Activated B cell treated with CpG ODN at 0.5 μM for 24 hours (primary cell): ENCODE data around the gene CHIT1. TPM values are rescaled to one million over a fixed set of nuclear protein-coding genes. Genes with fewer than 3 reads are reported as not detected.

Experiments used
- ATAC-seq: fragments of 200-7000 bp; cut with Tn5 transposase; one replicate; pipeline ENCODE4 v1.10.0; 2021; ENCODE audit warnings: low read depth, mild to moderate bottlenecking, moderate library complexity
- CTCF ChIA-PET: fragments of 350-600 bp; sonication (Branson Sonifier 250); formaldehyde crosslinking; loops from one replicate; lab custom pipeline; 2021; ENCODE audit warnings: antibody characterized with exemption; lab: Charles Lee
- POLR2A ChIA-PET: fragments of 350-600 bp; sonication (Branson Sonifier 250); formaldehyde crosslinking; loops from one replicate; lab custom pipeline; 2021; ENCODE audit warnings: antibody characterized with exemption; lab: Charles Lee
- DNase-seq: peaks from one replicate; pipeline ENCODE4 v3.0.0; 2022
- H3K27ac Mint-ChIP-seq: one replicate; pipeline ENCODE4 v1.8.0; 2020; ENCODE audit warnings: mixed read lengths
- H3K27me3 Mint-ChIP-seq: one replicate; pipeline ENCODE4 v1.8.0; 2021; ENCODE audit warnings: mixed read lengths
- H3K36me3 Mint-ChIP-seq: one replicate; pipeline ENCODE4 v1.8.0; 2021; ENCODE audit warnings: low read depth, mixed read lengths
- H3K4me1 Mint-ChIP-seq: one replicate; pipeline ENCODE4 v1.8.0; 2021; ENCODE audit warnings: mixed read lengths
- H3K4me3 Mint-ChIP-seq: one replicate; pipeline ENCODE4 v1.8.0; 2020; ENCODE audit warnings: mild to moderate bottlenecking, mixed read lengths
- H3K9me3 Mint-ChIP-seq: one replicate; pipeline ENCODE4 v1.8.0; 2020; ENCODE audit warnings: mixed read lengths
- CTCF ChIP-seq: fragments of 200-600 bp; IDR thresholded peaks from one replicate; pipeline ENCODE4 v1.8.0; 2022; ENCODE audit warnings: antibody characterized with exemption, mild to moderate bottlenecking
- intact Hi-C: fragments of 100-400 bp; cut with micrococcal nuclease; formaldehyde crosslinking; loops from one replicate; pipeline ENCODE4 v1.15.1; 2024
- total RNA-seq: library from RNA; stranded (reverse); gene quantifications from 2 replicates; pipeline ENCODE4 v1.2.3, GENCODE V29; 2022

The CHIT1 gene
- total RNA-seq, 1 donor from 2014 or later, result 6.6 TPM

GRCh38 chr1:203276408-203276807, 46.9 kb upstream of the CHIT1 start:
- H3K36me3 Mint-ChIP-seq, result no peaks in the 10 kb centered on the region
- peaks cover 81% of the 10 kb centered on the region for H3K4me1 Mint-ChIP-seq
- no peak overlapping the region for H3K4me3 Mint-ChIP-seq
- ATAC-seq (no peak), DNase-seq (no peak)
- no peak for TF ChIP-seq CTCF
- H3K9me3 Mint-ChIP-seq, result no peaks in the 10 kb centered on the region
- no peak overlapping the region for H3K27ac Mint-ChIP-seq
- CTCF ChIA-PET, result interaction anchor here (2.4 to 4.9 kb wide), 4 partner anchors 12 to 212 kb away, joined by 7 to 53 read pairs (median 10); no protein-coding TSS in a partner anchor
- H3K27me3 Mint-ChIP-seq, result no peaks in the 10 kb centered on the region
- intact Hi-C loops, result no loop called here
- POLR2A ChIA-PET, result interaction anchor here (30.4 to 31.2 kb wide), 2 partner anchors 35 to 48 kb away, joined by 1136 to 1942 read pairs; partner anchors contain the start of gene BTG2

- DNase-seq (no peak), ATAC-seq (no peak)
- Mint-ChIP-seq H3K36me3 (no peaks in the 10 kb centered on the region), H3K27me3 (no peaks in the 10 kb centered on the region), H3K27ac (peak overlapping the region; percentile 93), H3K9me3 (no peaks in the 10 kb centered on the region), H3K4me3 (no peak overlapping the region), H3K4me1 (peaks cover 84% of the 10 kb centered on the region)
- intact Hi-C loops, result no loop called here
- TF ChIP-seq CTCF, result no peak
- POLR2A ChIA-PET, result interaction anchor here (3.9 to 31.2 kb wide), 3 partner anchors 36 to 62 kb away, joined by 122 to 1942 read pairs (median 1136); partner anchors contain the start of gene BTG2
- CTCF ChIA-PET, result interaction anchor here (1.2 to 9.2 kb wide), 8 partner anchors 8 to 212 kb away, joined by 3 to 199 read pairs (median 11); partner anchors contain the start of gene BTG2
These were observed 46.3 kb upstream of the CHIT1 start for GRCh38 chr1:203275656-203276272.

- Mint-ChIP-seq H3K4me3 (peak overlapping the region; percentile 87), H3K4me1 (peaks cover 82% of the 10 kb centered on the region), H3K27ac (peak overlapping the region; percentile 93), H3K27me3 (no peaks in the 10 kb centered on the region), H3K9me3 (no peaks in the 10 kb centered on the region), H3K36me3 (no peaks in the 10 kb centered on the region)
- ChIA-PET CTCF (interaction anchor here (0.9 to 9.2 kb wide), 11 partner anchors 9 to 213 kb away, joined by 3 to 199 read pairs (median 10); partner anchors contain the start of gene BTG2), POLR2A (interaction anchor here (1.1 to 31.2 kb wide), 4 partner anchors 37 to 63 kb away, joined by 3 to 1942 read pairs (median 629); partner anchors contain the start of gene BTG2)
- no peak for TF ChIP-seq CTCF
- intact Hi-C loops, result loop anchor here (1.0 to 5.0 kb wide), 2 partner anchors 8 to 108 kb away; no protein-coding TSS in a partner anchor
- ATAC-seq (no peak), DNase-seq (no peak)
These were observed 45.3 kb upstream of the CHIT1 start for GRCh38 chr1:203274603-203275381.

GRCh38 chr1:203273869-203274602, 44.6 kb upstream of the CHIT1 start:
- no peaks in the 10 kb centered on the region for H3K9me3 Mint-ChIP-seq
- H3K27me3 Mint-ChIP-seq, result no peaks in the 10 kb centered on the region
- ATAC-seq, result peak; percentile 45
- H3K27ac Mint-ChIP-seq, result peak overlapping the region; percentile 93
- peak; percentile 58 for DNase-seq
- H3K36me3 Mint-ChIP-seq, result no peaks in the 10 kb centered on the region
- TF ChIP-seq CTCF, result no peak
- H3K4me1 Mint-ChIP-seq, result peaks cover 80% of the 10 kb centered on the region
- ChIA-PET CTCF (interaction anchor here (0.9 to 9.2 kb wide), 11 partner anchors 10 to 214 kb away, joined by 3 to 199 read pairs (median 10); partner anchors contain the start of gene BTG2), POLR2A (interaction anchor here (1.1 to 31.2 kb wide), 4 partner anchors 38 to 64 kb away, joined by 3 to 1942 read pairs (median 629); partner anchors contain the start of gene BTG2)
- intact Hi-C loops, result loop anchor here (1.0 to 5.0 kb wide), 6 partner anchors 8 to 108 kb away; partner anchors contain the start of gene BTG2
- peak overlapping the region; percentile 87 for H3K4me3 Mint-ChIP-seq
